HUES6 (cell line): ENCODE data around the gene SDK1.
"Not testable (repeated sequence)": the region's sequence is repeated elsewhere in the genome, so short reads cannot be mapped to it uniquely, and the experiment has no call there.

Experiments used
- H3K27ac ChIP-seq: 2 replicates; pipeline ENCODE4 v1.7.0; 2013; ENCODE audit warnings: low read depth, mild to moderate bottlenecking, low read length, inconsistent platforms
- H3K27me3 ChIP-seq: 2 replicates; pipeline ENCODE4 v1.6.1; 2013; ENCODE audit warnings: low read length; ENCODE audit not compliant: control insufficient read depth, insufficient read depth
- H3K36me3 ChIP-seq: 2 replicates; pipeline ENCODE4 v1.6.1; 2013; ENCODE audit warnings: low read length; ENCODE audit not compliant: control insufficient read depth, insufficient read depth
- H3K4me1 ChIP-seq: 2 replicates; pipeline ENCODE4 v1.6.1; 2013; ENCODE audit warnings: low read length; ENCODE audit not compliant: control insufficient read depth, insufficient read depth
- H3K4me3 ChIP-seq: 2 replicates; pipeline ENCODE4 v1.5.1; 2013; ENCODE audit warnings: low read depth, low read length
- H3K9ac ChIP-seq: one replicate; pipeline ENCODE4 v1.6.1; 2013; ENCODE audit warnings: mild to moderate bottlenecking, low read length
- H3K9me3 ChIP-seq: 2 replicates; pipeline ENCODE4 v1.6.1; 2013; ENCODE audit warnings: low read depth, low read length; ENCODE audit not compliant: control insufficient read depth, insufficient read depth

Gene SDK1

DNA sequence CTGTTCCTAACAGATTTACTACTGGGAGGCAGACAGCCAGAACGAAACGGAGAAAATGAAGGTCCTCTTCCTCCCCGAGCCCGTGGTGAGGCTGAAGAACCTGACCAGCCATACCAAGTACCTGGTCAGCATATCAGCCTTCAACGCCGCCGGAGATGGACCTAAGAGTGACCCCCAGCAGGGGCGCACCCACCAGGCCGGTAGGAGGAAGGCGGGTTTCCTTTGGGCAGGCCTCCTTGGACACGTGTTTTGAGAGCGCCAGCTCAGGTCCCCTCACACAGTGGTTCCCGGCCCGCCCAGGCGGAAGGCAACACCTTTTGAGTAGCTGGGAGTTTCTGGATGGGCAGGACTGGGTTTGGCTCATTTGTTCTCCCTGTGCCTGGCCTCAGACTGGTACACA lies 907.0 kb downstream of the SDK1 start:
- H3K4me3 ChIP-seq: no peak overlapping the region
- no peak overlapping the region for H3K9ac ChIP-seq
- H3K9me3 ChIP-seq: no peaks in the 10 kb centered on the region
- H3K27ac ChIP-seq: no peak overlapping the region
- H3K4me1 ChIP-seq: no peaks in the 10 kb centered on the region
- H3K36me3 ChIP-seq: no peaks in the 10 kb centered on the region
- H3K27me3 ChIP-seq: no peaks in the 10 kb centered on the region

- Histone ChIP-seq H3K4me1 (no peaks in the 10 kb centered on the region), H3K36me3 (no peaks in the 10 kb centered on the region), H3K9ac (no peak overlapping the region), H3K27ac (no peak overlapping the region), H3K9me3 (no peaks in the 10 kb centered on the region), H3K27me3 (no peaks in the 10 kb centered on the region), H3K4me3 (no peak overlapping the region)
These were observed 907.5 kb downstream of the SDK1 start for GRCh38 chr7:4208586-4208985.

DNA sequence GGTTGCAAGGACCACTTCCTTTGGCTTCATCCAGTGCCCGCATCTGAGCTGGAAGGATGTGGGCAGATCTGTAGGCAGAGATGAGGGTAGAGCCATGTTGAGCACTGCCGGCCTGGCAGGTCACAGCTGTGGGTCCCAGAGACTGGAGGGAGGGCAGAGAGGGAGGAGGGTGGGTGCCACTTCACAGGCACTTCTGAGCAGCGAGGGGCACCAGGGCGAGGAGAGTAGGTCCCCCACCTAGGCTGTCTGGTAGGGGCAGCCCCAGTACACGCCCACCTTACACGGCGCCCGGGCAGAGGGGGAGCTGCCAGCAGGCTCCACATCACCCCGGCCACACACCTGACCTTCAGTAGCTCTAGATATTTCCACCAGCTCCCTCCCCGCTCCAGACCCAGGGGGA lies 908.1 kb downstream of the SDK1 start:
- Histone ChIP-seq H3K36me3 (no peaks in the 10 kb centered on the region), H3K9ac (no peak overlapping the region), H3K27me3 (no peaks in the 10 kb centered on the region), H3K27ac (no peak overlapping the region), H3K9me3 (no peaks in the 10 kb centered on the region), H3K4me1 (no peaks in the 10 kb centered on the region), H3K4me3 (no peak overlapping the region)

DNA sequence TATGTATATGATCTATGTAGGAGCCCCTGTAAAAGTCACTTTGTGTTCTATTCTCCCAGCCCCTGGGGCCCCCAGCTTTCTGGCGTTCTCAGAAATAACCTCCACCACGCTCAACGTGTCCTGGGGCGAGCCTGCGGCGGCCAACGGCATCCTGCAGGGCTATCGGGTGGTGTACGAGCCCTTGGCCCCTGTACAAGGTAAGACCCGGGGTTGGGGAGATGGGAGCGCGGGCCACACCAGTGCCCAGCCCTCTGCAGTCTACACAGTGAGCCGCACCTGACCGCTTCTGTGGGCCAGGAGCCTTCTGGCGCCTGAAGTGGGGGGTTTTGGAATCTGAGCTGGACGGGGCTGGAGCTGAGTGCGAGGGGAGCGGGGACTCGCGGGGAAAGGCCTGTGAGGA lies 908.9 kb downstream of the SDK1 start:
- Histone ChIP-seq H3K9ac (no peak overlapping the region), H3K36me3 (no peaks in the 10 kb centered on the region)

GRCh38 chr7:4210821-4211220 lies 909.8 kb downstream of the SDK1 start:
- H3K27me3 ChIP-seq: no peaks in the 10 kb centered on the region
- no peaks in the 10 kb centered on the region for H3K9me3 ChIP-seq

More for the DNA sequence above, 908.9 kb downstream of the SDK1 start:
- no peak overlapping the region for H3K27ac ChIP-seq
- H3K27me3 ChIP-seq: no peaks in the 10 kb centered on the region
- H3K9me3 ChIP-seq: no peaks in the 10 kb centered on the region
- no peaks in the 10 kb centered on the region for H3K4me1 ChIP-seq
- no peak overlapping the region for H3K4me3 ChIP-seq

GRCh38 chr7:4211261-4211660 lies 910.2 kb downstream of the SDK1 start:
- no peaks in the 10 kb centered on the region for H3K27me3 ChIP-seq
- no peaks in the 10 kb centered on the region for H3K36me3 ChIP-seq
- no peak overlapping the region for H3K4me3 ChIP-seq
- H3K27ac ChIP-seq: no peak overlapping the region
- H3K9ac ChIP-seq: no peak overlapping the region
- H3K9me3 ChIP-seq: no peaks in the 10 kb centered on the region
- no peaks in the 10 kb centered on the region for H3K4me1 ChIP-seq

More at GRCh38 chr7:4210821-4211220, 909.8 kb downstream of the SDK1 start:
- Histone ChIP-seq H3K4me1 (no peaks in the 10 kb centered on the region), H3K9ac (no peak overlapping the region), H3K4me3 (no peak overlapping the region), H3K36me3 (no peaks in the 10 kb centered on the region), H3K27ac (no peak overlapping the region)

GRCh38 chr7:4212376-4212775 lies 911.3 kb downstream of the SDK1 start:
- no peaks in the 10 kb centered on the region for H3K36me3 ChIP-seq
- no peaks in the 10 kb centered on the region for H3K27me3 ChIP-seq
- H3K27ac ChIP-seq: no peak overlapping the region
- H3K9me3 ChIP-seq: no peaks in the 10 kb centered on the region
- no peaks in the 10 kb centered on the region for H3K4me1 ChIP-seq
- H3K9ac ChIP-seq: no peak overlapping the region
- no peak overlapping the region for H3K4me3 ChIP-seq

DNA sequence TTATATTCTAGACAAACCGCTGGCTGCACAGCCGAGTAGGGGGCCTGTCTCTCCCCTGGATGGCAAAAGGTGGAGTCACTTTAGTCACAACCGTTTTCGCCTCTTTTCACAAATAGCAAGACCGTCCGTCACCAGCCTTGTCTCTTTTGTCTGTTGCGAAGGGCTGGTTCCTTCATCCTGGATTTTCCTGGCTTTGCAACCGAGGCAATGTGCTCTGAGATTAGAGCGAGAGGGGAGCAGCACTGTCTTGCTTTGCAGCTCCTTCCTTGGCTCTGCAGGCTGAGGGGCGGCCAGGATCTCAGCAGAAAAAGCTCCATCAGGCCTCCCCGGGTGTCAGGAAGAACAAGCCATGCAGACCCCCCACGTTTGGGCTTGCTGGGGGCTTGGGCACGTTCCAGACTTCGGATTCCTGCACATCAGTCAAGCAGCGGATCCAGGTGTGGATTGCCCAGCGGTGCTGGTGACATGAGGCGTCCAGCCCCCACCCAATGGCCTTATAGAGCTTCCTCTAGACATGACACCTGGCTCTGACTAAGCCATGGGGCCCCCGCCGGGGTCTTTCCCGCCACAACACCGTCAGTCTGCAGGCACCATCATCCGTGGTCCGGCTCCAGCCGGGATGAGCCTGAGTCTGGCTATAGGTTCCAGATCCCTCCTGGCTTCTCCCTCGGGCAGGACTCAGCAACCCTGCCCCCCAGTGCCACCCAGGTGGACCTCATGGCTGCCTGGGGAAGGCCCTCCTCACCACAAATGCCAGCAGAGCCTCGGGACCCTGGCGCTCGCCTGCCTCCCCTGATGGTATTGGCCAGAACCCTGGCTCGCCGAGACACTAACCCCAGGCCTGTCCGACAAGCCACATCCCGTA lies 913.5 kb downstream of the SDK1 start:
- H3K36me3 ChIP-seq: no peaks in the 10 kb centered on the region
- no peaks in the 10 kb centered on the region for H3K4me1 ChIP-seq
- H3K9ac ChIP-seq: no peak overlapping the region
- no peaks in the 10 kb centered on the region for H3K9me3 ChIP-seq
- no peak overlapping the region for H3K27ac ChIP-seq
- no peak overlapping the region for H3K4me3 ChIP-seq
- H3K27me3 ChIP-seq: no peaks in the 10 kb centered on the region

DNA sequence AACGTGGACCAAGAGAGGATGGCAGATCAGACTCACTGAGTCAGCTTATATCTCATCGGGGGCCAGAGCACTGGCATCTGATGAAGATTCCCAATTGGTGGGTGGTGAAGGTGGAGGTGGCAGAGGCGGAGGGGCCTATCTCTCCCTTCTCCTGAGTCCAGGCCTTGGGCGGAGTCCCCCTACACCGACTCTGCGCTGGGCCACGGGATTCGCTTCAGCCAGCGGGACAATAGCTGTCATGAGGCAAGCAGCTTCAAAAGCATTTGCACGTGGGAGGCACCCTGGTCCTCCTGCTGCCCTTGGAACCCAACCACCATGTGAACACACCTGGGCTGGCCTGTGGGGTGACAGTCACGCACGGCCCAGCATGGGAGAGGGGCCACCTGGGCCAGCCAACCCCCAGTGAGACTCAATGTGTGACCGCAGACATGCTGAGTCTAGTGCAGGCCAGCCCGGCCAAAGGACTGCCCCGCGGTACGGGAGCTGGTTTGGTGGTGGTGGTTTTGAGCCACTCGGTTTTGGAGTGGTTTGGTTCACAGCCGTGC lies 914.2 kb downstream of the SDK1 start:
- no peaks in the 10 kb centered on the region for H3K9me3 ChIP-seq
- H3K27me3 ChIP-seq: no peaks in the 10 kb centered on the region
- H3K4me1 ChIP-seq: no peaks in the 10 kb centered on the region
- no peak overlapping the region for H3K9ac ChIP-seq
- no peak overlapping the region for H3K4me3 ChIP-seq
- H3K27ac ChIP-seq: no peak overlapping the region
- H3K36me3 ChIP-seq: no peaks in the 10 kb centered on the region

DNA sequence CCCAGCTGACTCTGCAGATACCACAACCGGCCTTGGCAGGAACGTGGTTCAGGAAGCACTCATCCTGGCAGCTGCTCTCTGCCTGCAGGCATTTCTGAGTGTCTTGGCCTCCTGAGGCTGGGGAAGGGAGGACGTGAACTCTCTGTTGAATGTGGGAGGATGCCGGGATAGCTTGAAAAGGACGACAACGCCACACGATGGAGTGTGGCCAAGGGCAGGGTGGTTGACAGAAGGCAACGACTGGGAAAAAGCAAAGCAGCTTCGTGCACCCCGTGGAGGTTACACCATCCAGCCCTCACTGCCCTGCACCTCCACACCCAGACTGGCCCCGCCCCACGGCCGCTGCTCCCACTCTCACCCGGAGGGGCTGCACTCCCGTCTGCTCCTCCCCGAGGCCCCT lies 915.0 kb downstream of the SDK1 start:
- Histone ChIP-seq H3K4me1 (no peaks in the 10 kb centered on the region), H3K27me3 (no peaks in the 10 kb centered on the region), H3K9ac (no peak overlapping the region), H3K9me3 (no peaks in the 10 kb centered on the region), H3K36me3 (no peaks in the 10 kb centered on the region), H3K4me3 (no peak overlapping the region), H3K27ac (no peak overlapping the region)

GRCh38 chr7:4217126-4217660 lies 916.1 kb downstream of the SDK1 start:
- H3K9ac ChIP-seq, H3K9me3 ChIP-seq, H3K4me1 ChIP-seq, H3K36me3 ChIP-seq, H3K4me3 ChIP-seq, H3K27ac ChIP-seq, H3K27me3 ChIP-seq: not testable (repeated sequence)
